Measurements from ENCODE around the gene ZNF407.

ZNF407 gene

GRCh38 chr18:74630804-74631203 lies 33.1 kb downstream of the ZNF407 start:
- DNase-seq (ENCODE audit: insufficient read length, low spot score) (no peak), FAIRE-seq (no peak)
- no peak for TF ChIP-seq POLR2A (IDR thresholded peaks at IDR 0.05; ENCODE audit: low read depth, low read length)

GRCh38 chr18:74631212-74631611 lies 33.5 kb downstream of the ZNF407 start:
- FAIRE-seq: no peak
- TF ChIP-seq POLR2A (IDR thresholded peaks at IDR 0.05; ENCODE audit: low read depth, low read length): no peak
- no peak for DNase-seq (ENCODE audit: insufficient read length, low spot score)

GRCh38 chr18:74631623-74632350 lies 34.1 kb downstream of the ZNF407 start:
- no peak for TF ChIP-seq POLR2A (IDR thresholded peaks at IDR 0.05; ENCODE audit: low read depth, low read length)
- no peak for FAIRE-seq
- no peak for DNase-seq (ENCODE audit: insufficient read length, low spot score)

GRCh38 chr18:74632351-74632679 lies 34.6 kb downstream of the ZNF407 start:
- FAIRE-seq (no peak), DNase-seq (ENCODE audit: insufficient read length, low spot score) (no peak)
- no peak for TF ChIP-seq POLR2A (IDR thresholded peaks at IDR 0.05; ENCODE audit: low read depth, low read length)

- no peak for FAIRE-seq
- no peak for TF ChIP-seq POLR2A (IDR thresholded peaks at IDR 0.05; ENCODE audit: low read depth, low read length)
- no peak for DNase-seq (ENCODE audit: insufficient read length, low spot score)
These were observed 35.2 kb downstream of the ZNF407 start for GRCh38 chr18:74632856-74633255.

- TF ChIP-seq POLR2A (IDR thresholded peaks at IDR 0.05; ENCODE audit: low read depth, low read length): no peak
- DNase-seq (ENCODE audit: insufficient read length, low spot score) (no peak), FAIRE-seq (no peak)
These were observed 36.1 kb downstream of the ZNF407 start for GRCh38 chr18:74633652-74634352.

- FAIRE-seq (no peak), DNase-seq (ENCODE audit: insufficient read length, low spot score) (no peak)
- no peak for TF ChIP-seq POLR2A (IDR thresholded peaks at IDR 0.05; ENCODE audit: low read depth, low read length)
These were observed 37.7 kb downstream of the ZNF407 start for GRCh38 chr18:74635224-74635975.

- no peak for DNase-seq (ENCODE audit: insufficient read length, low spot score)
- no peak for FAIRE-seq
- TF ChIP-seq POLR2A (IDR thresholded peaks at IDR 0.05; ENCODE audit: low read depth, low read length): no peak
These were observed 39.4 kb downstream of the ZNF407 start for GRCh38 chr18:74637070-74637469.

- FAIRE-seq (no peak), DNase-seq (ENCODE audit: insufficient read length, low spot score) (no peak)
- TF ChIP-seq POLR2A (IDR thresholded peaks at IDR 0.05; ENCODE audit: low read depth, low read length): no peak
These were observed 40.5 kb downstream of the ZNF407 start for GRCh38 chr18:74638210-74638609.

GRCh38 chr18:74644713-74645112 lies 47.0 kb downstream of the ZNF407 start:
- no peak for FAIRE-seq
- no peak for TF ChIP-seq POLR2A (IDR thresholded peaks at IDR 0.05; ENCODE audit: low read depth, low read length)
- no peak for DNase-seq (ENCODE audit: insufficient read length, low spot score)

- DNase-seq (ENCODE audit: insufficient read length, low spot score) (no peak), FAIRE-seq (no peak)
- TF ChIP-seq POLR2A (IDR thresholded peaks at IDR 0.05; ENCODE audit: low read depth, low read length): no peak
These were observed 48.0 kb downstream of the ZNF407 start for GRCh38 chr18:74645679-74646078.

GRCh38 chr18:74651327-74652128 lies 53.9 kb downstream of the ZNF407 start:
- no peak for FAIRE-seq

GRCh38 chr18:74652392-74652988 lies 54.8 kb downstream of the ZNF407 start:
- TF ChIP-seq POLR2A (IDR thresholded peaks at IDR 0.05; ENCODE audit: low read depth, low read length): no peak
- no peak for DNase-seq (ENCODE audit: insufficient read length, low spot score)
- FAIRE-seq: no peak

More at GRCh38 chr18:74651327-74652128, 53.9 kb downstream of the ZNF407 start:
- TF ChIP-seq POLR2A (IDR thresholded peaks at IDR 0.05; ENCODE audit: low read depth, low read length): no peak
- no peak for DNase-seq (ENCODE audit: insufficient read length, low spot score)

Data from H54 (cell line).